ENCODE measurements around the gene RAD51B. TPM values are rescaled to one million over a fixed set of nuclear protein-coding genes. Genes with fewer than 3 reads are reported as not detected.

RAD51B gene
- total RNA-seq, 1 donor from 2014 or later: 16.7 TPM

GRCh38 chr14:68395604-68396003 lies 576.0 kb downstream of the RAD51B start:
- H3K27ac Mint-ChIP-seq (ENCODE audit: unreplicated experiment): peak overlapping the region; percentile 91
- TF ChIP-seq CTCF (conservative IDR thresholded peaks at IDR 0.05): no peak
- H3K36me3 Mint-ChIP-seq (ENCODE audit: low read depth): no peaks in the 10 kb centered on the region
- no peaks in the 10 kb centered on the region for H3K9me3 Mint-ChIP-seq
- DNase-seq (ENCODE audit: low read depth, low spot score): no peak
- H3K4me1 Mint-ChIP-seq: peaks cover 90% of the 10 kb centered on the region
- peak overlapping the region; percentile 85 for H3K4me3 Mint-ChIP-seq
- no peaks in the 10 kb centered on the region for H3K27me3 Mint-ChIP-seq (ENCODE audit: low read depth)

- no peak overlapping the region for H3K4me3 Mint-ChIP-seq
- H3K36me3 Mint-ChIP-seq (ENCODE audit: low read depth): no peaks in the 10 kb centered on the region
- peak overlapping the region; percentile 16 for H3K27ac Mint-ChIP-seq (ENCODE audit: unreplicated experiment)
- no peak for DNase-seq (ENCODE audit: low read depth, low spot score)
- peaks cover 93% of the 10 kb centered on the region for H3K4me1 Mint-ChIP-seq
- TF ChIP-seq CTCF (conservative IDR thresholded peaks at IDR 0.05): no peak
- H3K9me3 Mint-ChIP-seq: no peaks in the 10 kb centered on the region
- H3K27me3 Mint-ChIP-seq (ENCODE audit: low read depth): no peaks in the 10 kb centered on the region
Measured at GRCh38 chr14:68396461-68396860, 576.9 kb downstream of the RAD51B start.

GRCh38 chr14:68397371-68397811 lies 577.8 kb downstream of the RAD51B start:
- no peak for DNase-seq (ENCODE audit: low read depth, low spot score)
- peak overlapping the region; percentile 65 for H3K27ac Mint-ChIP-seq (ENCODE audit: unreplicated experiment)
- H3K36me3 Mint-ChIP-seq (ENCODE audit: low read depth): no peaks in the 10 kb centered on the region
- no peak for TF ChIP-seq CTCF (conservative IDR thresholded peaks at IDR 0.05)
- no peaks in the 10 kb centered on the region for H3K27me3 Mint-ChIP-seq (ENCODE audit: low read depth)
- H3K4me3 Mint-ChIP-seq: no peak overlapping the region
- H3K4me1 Mint-ChIP-seq: peaks cover 94% of the 10 kb centered on the region
- H3K9me3 Mint-ChIP-seq: no peaks in the 10 kb centered on the region

GRCh38 chr14:68397822-68398221 lies 578.2 kb downstream of the RAD51B start:
- Mint-ChIP-seq H3K27me3 (ENCODE audit: low read depth) (no peaks in the 10 kb centered on the region), H3K36me3 (ENCODE audit: low read depth) (no peaks in the 10 kb centered on the region), H3K9me3 (no peaks in the 10 kb centered on the region), H3K27ac (ENCODE audit: unreplicated experiment) (peak overlapping the region; percentile 65), H3K4me3 (peak overlapping the region; percentile 45), H3K4me1 (peaks cover 94% of the 10 kb centered on the region)
- TF ChIP-seq CTCF (conservative IDR thresholded peaks at IDR 0.05): no peak
- no peak for DNase-seq (ENCODE audit: low read depth, low spot score)

- Mint-ChIP-seq H3K27ac (ENCODE audit: unreplicated experiment) (peak overlapping the region; percentile 65), H3K9me3 (no peaks in the 10 kb centered on the region), H3K4me1 (peaks cover 94% of the 10 kb centered on the region), H3K4me3 (peak overlapping the region; percentile 45), H3K27me3 (ENCODE audit: low read depth) (no peaks in the 10 kb centered on the region), H3K36me3 (ENCODE audit: low read depth) (no peaks in the 10 kb centered on the region)
- TF ChIP-seq CTCF (conservative IDR thresholded peaks at IDR 0.05): no peak
- no peak for DNase-seq (ENCODE audit: low read depth, low spot score)
Measured at GRCh38 chr14:68398370-68398769, 578.8 kb downstream of the RAD51B start.

GRCh38 chr14:68399971-68400370 lies 580.4 kb downstream of the RAD51B start:
- Mint-ChIP-seq H3K4me1 (peaks cover 91% of the 10 kb centered on the region), H3K4me3 (no peak overlapping the region), H3K27ac (ENCODE audit: unreplicated experiment) (peak overlapping the region; percentile 88), H3K36me3 (ENCODE audit: low read depth) (no peaks in the 10 kb centered on the region), H3K9me3 (no peaks in the 10 kb centered on the region), H3K27me3 (ENCODE audit: low read depth) (no peaks in the 10 kb centered on the region)
- DNase-seq (ENCODE audit: low read depth, low spot score): no peak
- no peak for TF ChIP-seq CTCF (conservative IDR thresholded peaks at IDR 0.05)
